ENCODE data around the gene ZSWIM6.

The ZSWIM6 gene

GRCh38 chr5:61346511-61346910, 14.5 kb downstream of the ZSWIM6 start:
- TF ChIP-seq ZFX (IDR thresholded peaks at IDR 0.05) (no peak), CTCF (conservative IDR thresholded peaks at IDR 0.05) (no peak)
- no peak overlapping the region for H3K27ac ChIP-seq

GRCh38 chr5:61347080-61347479, 15.0 kb downstream of the ZSWIM6 start:
- H3K27ac ChIP-seq: no peak overlapping the region
- TF ChIP-seq ZFX (IDR thresholded peaks at IDR 0.05) (no peak), CTCF (conservative IDR thresholded peaks at IDR 0.05) (peak; percentile 15)

GRCh38 chr5:61348447-61348846, 16.4 kb downstream of the ZSWIM6 start:
- no peak overlapping the region for H3K27ac ChIP-seq
- TF ChIP-seq CTCF (conservative IDR thresholded peaks at IDR 0.05): no peak
- TF ChIP-seq ZFX (IDR thresholded peaks at IDR 0.05): no peak

- no peak overlapping the region for H3K27ac ChIP-seq
- no peak for TF ChIP-seq ZFX (IDR thresholded peaks at IDR 0.05)
- TF ChIP-seq CTCF (conservative IDR thresholded peaks at IDR 0.05): no peak
These were observed 17.9 kb downstream of the ZSWIM6 start for GRCh38 chr5:61349935-61350334.

GRCh38 chr5:61350535-61350934, 18.5 kb downstream of the ZSWIM6 start:
- TF ChIP-seq CTCF (conservative IDR thresholded peaks at IDR 0.05): no peak
- TF ChIP-seq ZFX (IDR thresholded peaks at IDR 0.05): no peak
- H3K27ac ChIP-seq: no peak overlapping the region

- H3K27ac ChIP-seq: no peak overlapping the region
- TF ChIP-seq CTCF (conservative IDR thresholded peaks at IDR 0.05) (no peak), ZFX (IDR thresholded peaks at IDR 0.05) (no peak)
These were observed 19.7 kb downstream of the ZSWIM6 start for GRCh38 chr5:61351733-61352132.

- no peak overlapping the region for H3K27ac ChIP-seq
- TF ChIP-seq CTCF (conservative IDR thresholded peaks at IDR 0.05) (no peak), ZFX (IDR thresholded peaks at IDR 0.05) (no peak)
These were observed 20.1 kb downstream of the ZSWIM6 start for GRCh38 chr5:61352180-61352579.

All from C4-2B (cell line).